ENCODE results near the gene ATP5ME. TPM values are rescaled to one million over a fixed set of nuclear protein-coding genes. Genes with fewer than 3 reads are reported as not detected.

ATP5ME gene
- polyA plus RNA-seq, 1 of the 3 experiments (the other 2 are of a cell fraction), result 1,185 TPM

DNA sequence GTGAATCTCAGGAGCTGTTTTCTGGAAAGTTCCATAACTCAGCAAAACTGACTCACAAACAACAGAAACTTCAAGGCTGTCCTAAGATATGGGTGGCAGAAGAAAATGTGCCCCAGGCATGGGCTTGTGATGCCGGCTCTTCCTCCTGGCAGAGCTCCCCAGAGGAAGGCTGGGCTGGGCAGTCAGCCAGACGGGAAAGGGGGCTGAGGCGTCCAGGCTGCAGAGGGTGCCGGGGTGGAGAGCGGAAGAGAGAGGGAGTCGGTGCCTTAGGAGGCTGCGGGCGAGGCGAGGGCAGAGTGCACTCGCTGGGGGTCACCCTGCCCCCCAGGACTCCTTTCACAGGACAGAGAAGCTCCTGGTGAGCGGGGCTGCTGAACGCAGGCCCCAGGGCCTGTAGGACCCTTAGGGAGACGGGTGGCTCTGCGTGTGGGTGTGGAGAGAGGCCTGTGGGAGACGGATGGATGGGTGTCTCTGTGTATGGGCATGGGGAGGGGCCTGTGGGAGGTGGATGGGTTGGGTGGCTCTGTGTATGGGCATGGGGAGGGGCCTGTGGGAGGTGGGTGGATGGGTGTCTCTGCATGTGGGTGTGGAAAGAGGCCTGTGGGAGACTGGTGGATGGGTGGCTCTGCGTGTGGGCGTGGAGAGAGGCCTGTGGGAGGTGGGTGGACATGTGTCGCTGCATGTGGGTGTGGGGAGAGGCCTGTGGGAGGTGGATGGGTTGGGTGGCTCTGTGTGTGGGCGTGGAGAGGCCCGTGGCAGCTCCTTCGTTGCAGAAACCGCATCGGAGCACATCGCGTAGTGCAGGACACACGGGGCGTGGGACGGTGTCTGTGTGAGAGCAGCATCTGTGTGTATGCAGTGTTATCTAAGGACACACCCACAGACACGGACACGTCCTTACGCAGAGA lies 47.4 kb upstream of the ATP5ME start:
- no peaks in the 10 kb centered on the region for H3K9me3 ChIP-seq
- no peak for DNase-seq
- H3K79me2 ChIP-seq (ENCODE audit: insufficient read depth), result peaks cover 82% of the 10 kb centered on the region
- no peaks in the 10 kb centered on the region for H3F3A ChIP-seq (replicated peaks; ENCODE audit: insufficient read depth)
- no peak overlapping the region for H2AFZ ChIP-seq (ENCODE audit: low read depth)
- no peak overlapping the region for H3K9ac ChIP-seq
- no peak overlapping the region for H3K4me2 ChIP-seq
- peaks cover 86% of the 10 kb centered on the region for H4K20me1 ChIP-seq (ENCODE audit: insufficient read depth)
- POLR2A ChIA-PET, result no interaction called here
- no peaks in the 10 kb centered on the region for H3K36me3 ChIP-seq (replicated peaks in 1 of 2; ENCODE audit: control insufficient read depth in 1 of 2, insufficient read depth in 2 of 2, low read length in 1 of 2)
- H3K9me2 ChIP-seq, result no peaks in the 10 kb centered on the region
- 96% methylated on average over 30 of the region's 31 CpGs for WGBS (ENCODE audit: low lambda C conversion rate)
- H3K4me3 ChIP-seq (ENCODE audit: low read depth in 2 of 2, low read length in 1 of 2), result no peak overlapping the region
- CTCF ChIA-PET, result interaction anchor here (1.5 kb wide), 1 partner anchor 21 kb away, joined by 6 read pairs; no protein-coding TSS in a partner anchor
- H3K4me1 ChIP-seq (ENCODE audit: control insufficient read depth in 1 of 2, insufficient read depth in 2 of 2, low read depth in 1 of 2, low read length in 1 of 2), result peaks cover 0 to 7% of the 10 kb centered on the region in 2 experiments; a peak in 2 of 4 replicates
- no peak overlapping the region for H3K27ac ChIP-seq (ENCODE audit: low read depth in 2 of 2, low read length in 1 of 2)
- TF ChIP-seq FOXJ3 (CRISPR knock-in tag; IDR thresholded peaks at IDR 0.05) (no peak), GABPA (IDR thresholded peaks at IDR 0.05; ENCODE audit: low read depth) (no peak), POLR2AphosphoS5 (IDR thresholded peaks at IDR 0.05; ENCODE audit: low read depth, low read length) (no peak), MEF2A (IDR thresholded peaks at IDR 0.05; ENCODE audit: borderline replicate concordance, low read depth) (no peak), TAF1 (IDR thresholded peaks at IDR 0.05; ENCODE audit: borderline replicate concordance, low read depth, low read length) (no peak)
- H3K27me3 ChIP-seq (ENCODE audit: insufficient read depth), result no peaks in the 10 kb centered on the region

DNA sequence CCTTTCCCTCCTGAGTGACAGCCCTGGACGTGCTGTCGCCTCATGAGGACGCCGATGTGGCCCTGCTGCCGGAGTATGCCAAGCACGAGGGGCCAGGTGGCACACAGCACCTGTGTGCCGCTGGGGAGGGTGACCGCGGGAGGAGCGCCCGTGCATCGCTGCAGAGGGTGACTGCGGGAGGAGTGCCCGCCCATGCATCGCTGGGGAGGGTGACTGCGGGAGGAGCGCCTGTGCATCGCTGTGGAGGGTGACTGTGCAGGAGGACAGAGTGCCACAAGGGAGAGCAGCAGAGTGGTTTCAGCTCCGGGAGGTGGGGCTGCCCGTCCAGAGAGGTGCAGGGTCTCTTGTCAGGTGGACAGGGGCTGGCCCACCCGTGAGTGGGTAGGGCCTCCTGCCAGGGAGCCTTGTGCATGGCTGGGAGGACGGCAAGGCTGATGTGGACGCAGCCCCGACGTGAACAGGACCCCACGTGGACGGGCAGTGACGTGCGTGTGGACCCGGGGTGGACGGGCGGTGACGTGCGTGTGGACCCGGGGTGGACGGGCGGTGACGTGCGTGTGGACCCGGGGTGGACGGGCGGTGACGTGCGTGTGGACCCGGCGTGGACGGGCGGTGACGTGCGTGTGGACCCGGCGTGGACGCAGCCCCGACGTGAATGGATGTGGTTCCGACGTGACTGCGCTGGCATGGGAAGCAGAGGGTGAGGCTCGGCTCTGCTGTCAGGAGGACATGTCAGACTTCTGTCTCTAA lies 46.2 kb upstream of the ATP5ME start:
- Histone ChIP-seq H3K9me3 (no peaks in the 10 kb centered on the region), H3K36me3 (replicated peaks in 1 of 2; ENCODE audit: control insufficient read depth in 1 of 2, insufficient read depth in 2 of 2, low read length in 1 of 2) (no peaks in the 10 kb centered on the region), H3K9me2 (no peaks in the 10 kb centered on the region), H3K4me1 (ENCODE audit: control insufficient read depth in 1 of 2, insufficient read depth in 2 of 2, low read depth in 1 of 2, low read length in 1 of 2) (peaks cover 0 to 2% of the 10 kb centered on the region in 2 experiments; a peak in 1 of 4 replicates), H3K27me3 (ENCODE audit: insufficient read depth) (no peaks in the 10 kb centered on the region), H3K4me3 (ENCODE audit: low read depth in 2 of 2, low read length in 1 of 2) (no peak overlapping the region), H3F3A (replicated peaks; ENCODE audit: insufficient read depth) (no peaks in the 10 kb centered on the region), H4K20me1 (ENCODE audit: insufficient read depth) (peaks cover 74% of the 10 kb centered on the region), H3K4me2 (no peak overlapping the region), H3K79me2 (ENCODE audit: insufficient read depth) (peaks cover 71% of the 10 kb centered on the region), H3K9ac (no peak overlapping the region), H3K27ac (ENCODE audit: low read depth in 2 of 2, low read length in 1 of 2) (no peak overlapping the region), H2AFZ (ENCODE audit: low read depth) (no peak overlapping the region)
- WGBS (ENCODE audit: low lambda C conversion rate), result 96% methylated on average over 49 of the region's 59 CpGs
- ChIA-PET CTCF (interaction anchor here (3.3 kb wide), 1 partner anchor 22 kb away, joined by 14 read pairs; no protein-coding TSS in a partner anchor), POLR2A (no interaction called here)
- no peak for DNase-seq
- TF ChIP-seq MXI1 (IDR thresholded peaks at IDR 0.05; ENCODE audit: low read depth, low read length) (no peak), TEAD4 (IDR thresholded peaks at IDR 0.05; ENCODE audit: borderline replicate concordance, insufficient read depth) (no peak), SMC3 (IDR thresholded peaks at IDR 0.05; ENCODE audit: low read depth, low read length) (no peak), NFIC (IDR thresholded peaks at IDR 0.05; ENCODE audit: borderline replicate concordance) (no peak), RFX5 (IDR thresholded peaks at IDR 0.05; ENCODE audit: low read length) (no peak), SIN3A (IDR thresholded peaks at IDR 0.05; ENCODE audit: borderline replicate concordance, low read depth, low read length) (no peak), POLR2AphosphoS5 (IDR thresholded peaks at IDR 0.05; ENCODE audit: low read depth, low read length) (no peak)
- TF ChIP-seq, protein P1, sequence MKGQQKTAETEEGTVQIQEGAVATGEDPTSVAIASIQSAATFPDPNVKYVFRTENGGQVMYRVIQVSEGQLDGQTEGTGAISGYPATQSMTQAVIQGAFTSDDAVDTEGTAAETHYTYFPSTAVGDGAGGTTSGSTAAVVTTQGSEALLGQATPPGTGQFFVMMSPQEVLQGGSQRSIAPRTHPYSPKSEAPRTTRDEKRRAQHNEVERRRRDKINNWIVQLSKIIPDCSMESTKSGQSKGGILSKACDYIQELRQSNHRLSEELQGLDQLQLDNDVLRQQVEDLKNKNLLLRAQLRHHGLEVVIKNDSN (IDR thresholded peaks at IDR 0.05; ENCODE audit: borderline replicate concordance, low read depth), result no peak
- TF ChIP-seq, protein P2, sequence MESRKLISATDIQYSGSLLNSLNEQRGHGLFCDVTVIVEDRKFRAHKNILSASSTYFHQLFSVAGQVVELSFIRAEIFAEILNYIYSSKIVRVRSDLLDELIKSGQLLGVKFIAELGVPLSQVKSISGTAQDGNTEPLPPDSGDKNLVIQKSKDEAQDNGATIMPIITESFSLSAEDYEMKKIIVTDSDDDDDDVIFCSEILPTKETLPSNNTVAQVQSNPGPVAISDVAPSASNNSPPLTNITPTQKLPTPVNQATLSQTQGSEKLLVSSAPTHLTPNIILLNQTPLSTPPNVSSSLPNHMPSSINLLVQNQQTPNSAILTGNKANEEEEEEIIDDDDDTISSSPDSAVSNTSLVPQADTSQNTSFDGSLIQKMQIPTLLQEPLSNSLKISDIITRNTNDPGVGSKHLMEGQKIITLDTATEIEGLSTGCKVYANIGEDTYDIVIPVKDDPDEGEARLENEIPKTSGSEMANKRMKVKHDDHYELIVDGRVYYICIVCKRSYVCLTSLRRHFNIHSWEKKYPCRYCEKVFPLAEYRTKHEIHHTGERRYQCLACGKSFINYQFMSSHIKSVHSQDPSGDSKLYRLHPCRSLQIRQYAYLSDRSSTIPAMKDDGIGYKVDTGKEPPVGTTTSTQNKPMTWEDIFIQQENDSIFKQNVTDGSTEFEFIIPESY (IDR thresholded peaks at IDR 0.05; ENCODE audit: borderline replicate concordance, low read depth), result no peak

Measured in SK-N-SH (cell line).